GM12878 (cell line): Measurements from ENCODE around the gene LMNTD2. TPM values are rescaled to one million over a fixed set of nuclear protein-coding genes. Genes with fewer than 3 reads are reported as not detected.
A peak's percentile ranks its signal among the peaks of the same experiment; 100 is the strongest.

ENCODE experiments used
- ATAC-seq: fragments of 200-7000 bp; cut with Tn5 transposase; 3 replicates; pipeline ENCODE4 v1.9.1; 2020; ENCODE audit warnings: mild to moderate bottlenecking, moderate library complexity
- BruUV-seq: library from RNA; stranded (reverse); fragments of 400-500 nt; replicated peaks from 2 replicates; lab custom pipeline; 2021; lab: Mats Ljungman, UMichigan
- CTCF ChIA-PET: fragments of 300-600 bp; sonication (Branson Sonifier 250); formaldehyde crosslinking; extraction: SDS; loops from one replicate; lab custom pipeline; 2021; ENCODE audit warnings: inconsistent platforms; lab: Yijun Ruan, JAX
- POLR2A ChIA-PET: fragments of 350-600 bp; formaldehyde crosslinking; extraction: SDS; loops from one replicate; lab custom pipeline; 2021; ENCODE audit warnings: inconsistent platforms; lab: Charles Lee
- RAD21 ChIA-PET: fragments of 300-600 bp; sonication (Branson Sonifier 250); formaldehyde crosslinking; loops from one replicate; lab custom pipeline; 2023; ENCODE audit warnings: antibody characterized with exemption; ENCODE audit not compliant: unreplicated experiment; lab: Charles Lee
- SMC1A ChIA-PET: fragments of 300-600 bp; sonication (Branson Sonifier 250); formaldehyde crosslinking; loops from one replicate; lab custom pipeline; 2023; ENCODE audit not compliant: unreplicated experiment, uncharacterized antibody; lab: Charles Lee
- DNase-seq: peaks from one replicate; pipeline ENCODE4 v3.0.0-alpha.2; 2011; ENCODE audit warnings: low read depth, low spot score
- FAIRE-seq: peaks from 3 replicates; lab custom pipeline; 2011; peaks lifted over from hg19 to GRCh38; lab: Jason Lieb, UNC
- H2AFZ ChIP-seq: 2 replicates; pipeline ENCODE4 v1.6.0; 2011; ENCODE audit warnings: low read depth, low read length, control low read depth; ENCODE audit not compliant: control insufficient read depth
- H3K27ac ChIP-seq: 2 replicates; pipeline ENCODE4 v1.5.1; 2011; ENCODE audit warnings: control low read depth; ENCODE audit not compliant: control insufficient read depth, insufficient read depth
- H3K27me3 ChIP-seq, 2 experiments: replicated peaks in 1 of 2; 2 replicates each; pipeline versions ENCODE4 v1.6.0 to v1.6.1; 2011; ENCODE audit warnings: low read length in 1 of 2; ENCODE audit not compliant: control insufficient read depth in 2 of 2, insufficient read depth in 2 of 2
- H3K36me3 ChIP-seq, 2 experiments: 2 replicates each; pipeline ENCODE4 v1.5.1; 2011; ENCODE audit warnings: low read length in 1 of 2; ENCODE audit not compliant: control insufficient read depth in 2 of 2, insufficient read depth in 2 of 2
- H3K4me1 ChIP-seq: 2 replicates; pipeline ENCODE4 v1.6.1; 2011; ENCODE audit warnings: mild to moderate bottlenecking, low read length, moderate library complexity, mixed read lengths; ENCODE audit not compliant: control insufficient read depth, insufficient read depth
- H3K4me2 ChIP-seq: 2 replicates; pipeline ENCODE4 v1.6.0; 2011; ENCODE audit warnings: control low read depth; ENCODE audit not compliant: control insufficient read depth, insufficient read depth
- H3K4me3 ChIP-seq: fragments of 200-600 bp; sonication (generic); 2 replicates; pipeline ENCODE4 v1.5.1; 2016
- H3K79me2 ChIP-seq: 2 replicates; pipeline ENCODE4 v1.6.0; 2011; ENCODE audit warnings: low read length; ENCODE audit not compliant: control insufficient read depth, insufficient read depth
- H3K9ac ChIP-seq: 2 replicates; pipeline ENCODE4 v1.8.0; 2011; ENCODE audit warnings: low read length, control low read depth, mixed read lengths; ENCODE audit not compliant: control insufficient read depth, insufficient read depth
- H3K9me3 ChIP-seq: replicated peaks from 3 replicates; pipeline ENCODE4 v1.5.1; 2011; ENCODE audit warnings: mild to moderate bottlenecking, low read length; ENCODE audit not compliant: control insufficient read depth, insufficient read depth
- H4K20me1 ChIP-seq: 2 replicates; pipeline ENCODE4 v1.6.0; 2011; ENCODE audit not compliant: control insufficient read depth, insufficient read depth
- EZH2 ChIP-seq: IDR thresholded peaks from 2 replicates; pipeline ENCODE4 v1.6.1; 2012; ENCODE audit warnings: low read depth, mild to moderate bottlenecking, control low read depth, inconsistent platforms, low read length, borderline replicate concordance; ENCODE audit not compliant: control insufficient read depth
- GABPA ChIP-seq: IDR thresholded peaks from 2 replicates; pipeline ENCODE4 v1.6.1; 2014; ENCODE audit warnings: antibody characterized with exemption, low read depth, mild to moderate bottlenecking, inconsistent platforms
- MTA2 ChIP-seq: fragments of 450-650 bp; IDR thresholded peaks from 2 replicates; pipeline ENCODE4 v1.6.1; 2016; ENCODE audit warnings: low read depth, mild to moderate bottlenecking, moderate library complexity
- POLR2AphosphoS5 ChIP-seq: IDR thresholded peaks from 2 replicates; pipeline ENCODE4 v1.6.1; 2011; ENCODE audit warnings: mild to moderate bottlenecking, low read length, inconsistent platforms
- SP1 ChIP-seq: IDR thresholded peaks from one replicate; pipeline ENCODE4 v1.6.1; 2011; ENCODE audit warnings: low read depth, low read length
- WGBS: methylation state at CpG from one replicate; pipeline ENCODE4 v1.1.6; 2016; ENCODE audit warnings: low lambda C conversion rate; ENCODE audit not compliant: insufficient replicate concordance, insufficient coverage; ENCODE audit errors: missing lambda C conversion rate; 5-methylcytosine and 5-hydroxymethylcytosine counted together
- in situ Hi-C: fragments of 300-500 bp; cut with MboI; formaldehyde crosslinking; loops from 9 replicates; pipeline ENCODE4 v1.14.3; 2018; ENCODE audit warnings: mixed read lengths
- intact Hi-C: fragments of 100-400 bp; cut with micrococcal nuclease; formaldehyde crosslinking; loops from one replicate; pipeline ENCODE4 v1.14.2; 2022; ENCODE audit not compliant: unreplicated experiment
- polyA plus RNA-seq, 11 experiments: library from polyadenylated mRNA; depleted of rRNA in 4 of 11; unstranded in 6 of 11; stranded (reverse) in 5 of 11; fragments of >200 nt; fragmentation: Nextera tagmentation in 4 of 11; fragmentation: Illumina TruSeq in 1 of 11; extraction: Ambion mirVana in 4 of 11; extraction: Trizol in 1 of 11; gene quantifications; 1 replicate in 1 of 11; 2 replicates in 10 of 11; pipeline versions ENCODE4 v1.2.1 to v1.2.3, GENCODE V29; 2011 to 2016; ENCODE audit warnings: inconsistent platforms in 2 of 11, missing spikeins in 2 of 11, low read depth in 1 of 11
- total RNA-seq, 4 experiments: library from RNA; depleted of rRNA in 3 of 4; stranded (reverse); fragments of >200 nt in 3 of 4; fragmentation: Illumina TruSeq in 1 of 4; extraction: Trizol in 1 of 4; gene quantifications; 2 replicates each; pipeline versions ENCODE4 v1.2.1 to v1.2.3, GENCODE V29; 2013 to 2021
- TF ChIP-seq, protein P1 (sequence below): fragments of 450-650 bp; formaldehyde crosslinking; IDR thresholded peaks from 2 replicates; pipeline ENCODE4 v1.5.0; 2022; ENCODE audit warnings: mild to moderate bottlenecking, missing genetic modification characterization
- TF ChIP-seq, protein P2 (sequence below): fragments of 450-650 bp; IDR thresholded peaks from 2 replicates; pipeline ENCODE4 v1.6.1; 2016; ENCODE audit warnings: mild to moderate bottlenecking, moderate library complexity, borderline replicate concordance
- TF ChIP-seq, protein P3 (sequence below): fragments of 450-650 bp; IDR thresholded peaks from 2 replicates; pipeline ENCODE4 v1.6.1; 2017; ENCODE audit warnings: mild to moderate bottlenecking

The LMNTD2 gene
- total and polyA plus RNA-seq, 10 of the 15 experiments (the other 5 are each of a cell fraction or from before 2014, with no cell fraction given): 0.22 to 4.1 (median 1.3) TPM; not detected in 2

DNA sequence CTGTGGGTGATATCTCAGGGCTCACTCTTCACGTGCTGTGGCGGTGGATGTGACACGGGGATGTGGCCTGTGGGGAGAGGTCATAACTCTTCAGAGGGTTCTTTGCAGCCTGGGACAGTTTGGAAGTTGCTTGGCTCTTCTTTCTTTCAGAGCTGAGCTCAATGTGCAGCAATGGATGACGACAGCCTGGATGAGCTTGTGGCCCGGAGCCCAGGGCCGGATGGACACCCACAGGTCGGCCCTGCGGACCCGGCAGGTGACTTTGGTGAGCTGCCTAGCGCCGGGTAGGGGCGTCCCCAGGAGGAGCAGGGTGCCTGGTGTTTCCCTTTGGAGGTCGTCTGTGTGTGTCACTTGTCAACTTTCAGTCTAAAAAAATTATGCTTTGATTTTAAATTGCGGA is 20.8 kb upstream of the LMNTD2 start (continued):
- TF ChIP-seq, protein P1, sequence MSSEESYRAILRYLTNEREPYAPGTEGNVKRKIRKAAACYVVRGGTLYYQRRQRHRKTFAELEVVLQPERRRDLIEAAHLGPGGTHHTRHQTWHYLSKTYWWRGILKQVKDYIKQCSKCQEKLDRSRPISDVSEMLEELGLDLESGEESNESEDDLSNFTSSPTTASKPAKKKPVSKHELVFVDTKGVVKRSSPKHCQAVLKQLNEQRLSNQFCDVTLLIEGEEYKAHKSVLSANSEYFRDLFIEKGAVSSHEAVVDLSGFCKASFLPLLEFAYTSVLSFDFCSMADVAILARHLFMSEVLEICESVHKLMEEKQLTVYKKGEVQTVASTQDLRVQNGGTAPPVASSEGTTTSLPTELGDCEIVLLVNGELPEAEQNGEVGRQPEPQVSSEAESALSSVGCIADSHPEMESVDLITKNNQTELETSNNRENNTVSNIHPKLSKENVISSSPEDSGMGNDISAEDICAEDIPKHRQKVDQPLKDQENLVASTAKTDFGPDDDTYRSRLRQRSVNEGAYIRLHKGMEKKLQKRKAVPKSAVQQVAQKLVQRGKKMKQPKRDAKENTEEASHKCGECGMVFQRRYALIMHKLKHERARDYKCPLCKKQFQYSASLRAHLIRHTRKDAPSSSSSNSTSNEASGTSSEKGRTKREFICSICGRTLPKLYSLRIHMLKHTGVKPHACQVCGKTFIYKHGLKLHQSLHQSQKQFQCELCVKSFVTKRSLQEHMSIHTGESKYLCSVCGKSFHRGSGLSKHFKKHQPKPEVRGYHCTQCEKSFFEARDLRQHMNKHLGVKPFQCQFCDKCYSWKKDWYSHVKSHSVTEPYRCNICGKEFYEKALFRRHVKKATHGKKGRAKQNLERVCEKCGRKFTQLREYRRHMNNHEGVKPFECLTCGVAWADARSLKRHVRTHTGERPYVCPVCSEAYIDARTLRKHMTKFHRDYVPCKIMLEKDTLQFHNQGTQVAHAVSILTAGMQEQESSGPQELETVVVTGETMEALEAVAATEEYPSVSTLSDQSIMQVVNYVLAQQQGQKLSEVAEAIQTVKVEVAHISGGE (CRISPR knock-in tag): no peak

DNA sequence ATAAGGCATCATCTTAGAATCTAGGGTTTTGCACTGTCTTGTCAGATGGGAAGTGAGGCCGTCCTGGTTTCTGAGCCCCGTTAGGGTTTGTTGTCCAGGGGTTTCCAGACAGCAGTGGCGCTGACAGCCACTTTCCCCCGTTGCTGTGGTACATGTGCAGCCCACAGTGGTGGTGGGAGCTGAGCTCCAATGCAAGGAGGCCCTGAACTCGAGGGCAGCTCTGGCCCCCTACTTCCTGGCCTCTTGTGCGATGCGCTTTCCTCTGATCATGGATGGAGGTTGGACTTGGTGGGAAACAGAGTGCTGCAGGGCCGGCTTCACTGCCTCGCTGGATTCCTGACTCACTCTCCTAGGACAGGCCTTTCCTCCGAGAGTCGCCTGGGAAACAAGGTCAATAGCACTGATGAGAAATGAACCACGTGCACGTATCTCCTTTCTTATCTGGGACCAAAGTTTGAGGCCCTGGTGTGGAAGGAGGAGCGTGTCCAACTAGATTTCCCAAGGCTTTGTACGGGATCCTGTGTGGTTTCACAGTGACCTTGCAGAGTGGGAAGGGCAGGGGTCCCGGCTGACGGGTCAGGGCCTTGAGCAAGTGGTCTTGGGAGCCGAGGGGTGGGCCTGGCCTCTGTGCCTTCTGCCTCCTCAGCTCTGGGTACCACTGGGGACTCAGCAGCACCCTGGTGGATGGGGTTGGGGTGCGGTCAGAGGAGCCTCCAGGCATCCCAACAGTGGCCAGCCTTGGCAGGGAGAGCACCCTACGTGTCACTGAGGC is 19.5 kb upstream of the LMNTD2 start:
- ChIA-PET POLR2A (no interaction called here), RAD21 (no interaction called here), CTCF (no interaction called here), SMC1A (no interaction called here)
- Histone ChIP-seq H3K79me2 (peaks cover 53% of the 10 kb centered on the region), H3K9ac (no peak overlapping the region; the same call in 1 of the 2 replicates), H3K27me3 (peaks cover 0 to under 1% of the 10 kb centered on the region in 2 experiments; a peak in 1 of 4 replicates), H3K4me3 (peak overlapping the region; percentile 11; the same call in 1 of the 2 replicates), H3K4me2 (peak overlapping the region; percentile 64; the same call in 1 of the 2 replicates), H3K36me3 (peaks cover 9 to 16% of the 10 kb centered on the region in 2 experiments), H3K9me3 (no peaks in the 10 kb centered on the region), H4K20me1 (peaks cover 28% of the 10 kb centered on the region), H2AFZ (no peak overlapping the region), H3K4me1 (peaks cover 15% of the 10 kb centered on the region), H3K27ac (no peak overlapping the region)
- no TSS peak for BruUV-seq
- no peak for DNase-seq
- intact Hi-C loops: no loop called here
- in situ Hi-C loops: no loop called here
- 90% methylated on average over 20 of the region's 20 CpGs for WGBS
- FAIRE-seq: no peak
- no peak for ATAC-seq
- TF ChIP-seq, protein P2, sequence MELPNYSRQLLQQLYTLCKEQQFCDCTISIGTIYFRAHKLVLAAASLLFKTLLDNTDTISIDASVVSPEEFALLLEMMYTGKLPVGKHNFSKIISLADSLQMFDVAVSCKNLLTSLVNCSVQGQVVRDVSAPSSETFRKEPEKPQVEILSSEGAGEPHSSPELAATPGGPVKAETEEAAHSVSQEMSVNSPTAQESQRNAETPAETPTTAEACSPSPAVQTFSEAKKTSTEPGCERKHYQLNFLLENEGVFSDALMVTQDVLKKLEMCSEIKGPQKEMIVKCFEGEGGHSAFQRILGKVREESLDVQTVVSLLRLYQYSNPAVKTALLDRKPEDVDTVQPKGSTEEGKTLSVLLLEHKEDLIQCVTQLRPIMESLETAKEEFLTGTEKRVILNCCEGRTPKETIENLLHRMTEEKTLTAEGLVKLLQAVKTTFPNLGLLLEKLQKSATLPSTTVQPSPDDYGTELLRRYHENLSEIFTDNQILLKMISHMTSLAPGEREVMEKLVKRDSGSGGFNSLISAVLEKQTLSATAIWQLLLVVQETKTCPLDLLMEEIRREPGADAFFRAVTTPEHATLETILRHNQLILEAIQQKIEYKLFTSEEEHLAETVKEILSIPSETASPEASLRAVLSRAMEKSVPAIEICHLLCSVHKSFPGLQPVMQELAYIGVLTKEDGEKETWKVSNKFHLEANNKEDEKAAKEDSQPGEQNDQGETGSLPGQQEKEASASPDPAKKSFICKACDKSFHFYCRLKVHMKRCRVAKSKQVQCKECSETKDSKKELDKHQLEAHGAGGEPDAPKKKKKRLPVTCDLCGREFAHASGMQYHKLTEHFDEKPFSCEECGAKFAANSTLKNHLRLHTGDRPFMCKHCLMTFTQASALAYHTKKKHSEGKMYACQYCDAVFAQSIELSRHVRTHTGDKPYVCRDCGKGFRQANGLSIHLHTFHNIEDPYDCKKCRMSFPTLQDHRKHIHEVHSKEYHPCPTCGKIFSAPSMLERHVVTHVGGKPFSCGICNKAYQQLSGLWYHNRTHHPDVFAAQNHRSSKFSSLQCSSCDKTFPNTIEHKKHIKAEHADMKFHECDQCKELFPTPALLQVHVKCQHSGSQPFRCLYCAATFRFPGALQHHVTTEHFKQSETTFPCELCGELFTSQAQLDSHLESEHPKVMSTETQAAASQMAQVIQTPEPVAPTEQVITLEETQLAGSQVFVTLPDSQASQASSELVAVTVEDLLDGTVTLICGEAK: no peak
- TF ChIP-seq EZH2 (no peak), MTA2 (no peak), POLR2AphosphoS5 (no peak), GABPA (no peak), SP1 (no peak)
- TF ChIP-seq, protein P3, sequence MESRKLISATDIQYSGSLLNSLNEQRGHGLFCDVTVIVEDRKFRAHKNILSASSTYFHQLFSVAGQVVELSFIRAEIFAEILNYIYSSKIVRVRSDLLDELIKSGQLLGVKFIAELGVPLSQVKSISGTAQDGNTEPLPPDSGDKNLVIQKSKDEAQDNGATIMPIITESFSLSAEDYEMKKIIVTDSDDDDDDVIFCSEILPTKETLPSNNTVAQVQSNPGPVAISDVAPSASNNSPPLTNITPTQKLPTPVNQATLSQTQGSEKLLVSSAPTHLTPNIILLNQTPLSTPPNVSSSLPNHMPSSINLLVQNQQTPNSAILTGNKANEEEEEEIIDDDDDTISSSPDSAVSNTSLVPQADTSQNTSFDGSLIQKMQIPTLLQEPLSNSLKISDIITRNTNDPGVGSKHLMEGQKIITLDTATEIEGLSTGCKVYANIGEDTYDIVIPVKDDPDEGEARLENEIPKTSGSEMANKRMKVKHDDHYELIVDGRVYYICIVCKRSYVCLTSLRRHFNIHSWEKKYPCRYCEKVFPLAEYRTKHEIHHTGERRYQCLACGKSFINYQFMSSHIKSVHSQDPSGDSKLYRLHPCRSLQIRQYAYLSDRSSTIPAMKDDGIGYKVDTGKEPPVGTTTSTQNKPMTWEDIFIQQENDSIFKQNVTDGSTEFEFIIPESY: no peak
